Measurements from ENCODE around the gene MRPL39.

MRPL39 gene

DNA sequence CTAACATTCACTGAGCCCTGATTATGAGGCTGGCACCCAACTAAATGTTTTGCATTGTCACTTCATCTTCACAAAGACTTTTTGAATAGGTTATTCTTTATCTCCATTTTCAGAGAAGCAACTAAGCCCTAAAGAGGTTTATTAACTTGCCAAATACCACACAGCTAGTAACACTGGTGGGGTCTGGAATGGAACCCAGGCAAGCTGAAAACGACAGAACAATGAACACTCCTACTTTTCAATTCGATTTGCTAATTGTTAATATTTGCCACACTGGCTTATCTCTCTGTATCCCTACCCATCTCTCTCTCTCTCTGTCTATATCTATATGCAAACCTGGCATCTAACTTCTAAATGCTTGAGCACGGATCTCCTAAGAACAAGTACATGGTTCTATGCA, 40.6 kb downstream of the MRPL39 start:
- no peak for DNase-seq

DNA sequence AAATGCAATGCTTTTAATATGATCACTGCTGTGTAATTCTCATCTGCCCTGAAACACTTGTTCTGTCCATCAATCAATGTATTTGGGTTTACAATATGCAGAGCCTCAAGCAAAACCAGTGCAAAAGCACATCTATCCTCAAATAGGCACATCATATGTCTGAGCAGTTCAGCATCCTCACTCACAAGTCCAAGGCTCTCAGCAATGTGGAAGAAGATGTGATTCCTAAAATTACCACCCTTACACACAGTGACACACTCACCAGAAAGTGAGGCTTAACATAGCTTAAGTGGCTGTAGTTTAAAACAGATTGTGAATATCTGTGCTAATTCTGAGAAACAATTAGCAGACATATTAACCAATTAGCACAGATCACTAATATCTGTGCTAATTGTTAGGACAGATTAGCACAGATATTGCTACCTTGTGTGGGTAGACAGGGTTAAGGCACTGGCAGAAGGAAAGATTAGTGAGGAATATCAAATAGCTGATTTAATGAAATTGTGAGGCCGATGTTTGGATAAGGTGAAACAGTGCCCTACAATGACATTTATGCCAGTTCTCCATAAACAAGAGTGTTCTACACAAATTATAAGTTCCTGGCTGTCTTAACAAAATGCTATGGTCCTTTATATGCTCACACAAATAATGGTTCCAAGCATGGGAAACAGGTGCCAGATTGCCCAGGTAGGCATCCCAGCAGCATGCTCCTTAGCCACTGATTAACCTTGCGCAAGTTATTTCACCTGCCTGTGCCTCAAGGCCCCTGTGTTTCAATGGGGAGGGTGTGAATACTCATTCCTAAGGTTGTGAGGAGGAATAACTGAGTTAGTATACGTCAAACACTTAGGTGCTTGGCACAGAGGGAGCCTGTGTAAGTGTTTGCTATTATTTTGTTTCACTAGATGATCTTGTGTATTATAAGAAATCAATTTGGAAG, 41.7 kb downstream of the MRPL39 start:
- DNase-seq, result no peak

DNA sequence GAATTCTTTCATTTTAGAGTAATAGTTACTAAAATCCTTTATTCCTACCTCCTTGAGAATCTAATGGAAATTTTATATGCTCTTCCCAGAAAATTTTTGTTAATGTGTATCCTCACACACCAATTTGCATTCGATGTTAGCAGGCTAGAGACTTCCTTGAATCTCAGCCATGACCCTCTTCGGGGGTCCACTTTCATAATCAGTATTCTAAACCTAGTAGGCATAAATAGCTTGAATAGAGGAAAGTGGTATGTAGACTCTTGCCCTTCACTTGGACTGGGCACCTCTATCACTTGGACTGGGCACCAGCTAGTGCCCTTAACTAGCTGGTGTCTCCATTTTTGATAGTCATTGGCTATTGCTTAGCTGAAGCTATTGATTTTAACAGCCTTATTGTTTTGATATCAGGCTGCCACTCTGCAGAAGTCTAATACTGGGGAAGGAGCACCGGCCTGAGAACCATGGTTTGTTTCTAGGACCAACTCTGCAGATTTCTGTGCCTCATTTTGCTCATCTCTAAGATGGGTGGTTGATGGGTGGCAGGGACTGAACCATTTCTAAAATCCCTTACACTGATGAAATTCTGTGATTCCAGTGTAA, 42.8 kb downstream of the MRPL39 start:
- no peak for DNase-seq

DNA sequence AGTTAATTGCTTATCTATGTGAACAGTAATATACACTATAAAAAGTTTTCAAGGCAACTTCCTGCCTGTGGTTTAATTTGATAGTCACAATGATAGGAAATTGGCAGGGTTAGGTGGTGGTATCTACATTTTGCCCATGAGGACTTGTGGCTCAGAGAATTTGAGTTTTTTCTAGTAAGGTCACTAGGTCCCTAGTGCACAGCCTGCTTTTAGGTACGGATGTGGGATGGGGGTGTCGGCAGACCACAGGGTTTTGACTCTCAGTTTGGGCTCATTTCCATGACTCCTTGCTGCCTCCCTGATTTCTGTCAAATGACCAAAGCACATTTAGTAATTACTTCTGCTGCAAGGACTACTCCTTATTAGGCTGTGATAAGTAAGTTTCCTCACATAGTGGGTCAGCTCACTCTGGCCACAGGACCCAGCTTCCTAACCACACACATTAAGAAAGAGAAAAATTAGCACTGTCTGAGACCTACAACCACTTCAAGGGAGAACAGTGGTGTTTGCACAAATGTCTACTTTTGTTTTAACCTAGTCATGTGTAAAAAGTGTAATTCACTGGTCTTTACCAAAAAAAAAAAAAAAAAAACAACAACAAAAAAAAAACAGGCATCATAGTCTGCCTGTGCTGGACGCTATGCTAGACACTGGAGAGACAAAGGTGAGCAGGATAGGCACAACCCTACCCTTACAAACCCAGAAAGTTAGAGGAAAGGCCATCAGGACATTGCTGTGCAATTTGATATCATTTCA, 43.7 kb downstream of the MRPL39 start:
- DNase-seq, result peak; percentile 28

DNA sequence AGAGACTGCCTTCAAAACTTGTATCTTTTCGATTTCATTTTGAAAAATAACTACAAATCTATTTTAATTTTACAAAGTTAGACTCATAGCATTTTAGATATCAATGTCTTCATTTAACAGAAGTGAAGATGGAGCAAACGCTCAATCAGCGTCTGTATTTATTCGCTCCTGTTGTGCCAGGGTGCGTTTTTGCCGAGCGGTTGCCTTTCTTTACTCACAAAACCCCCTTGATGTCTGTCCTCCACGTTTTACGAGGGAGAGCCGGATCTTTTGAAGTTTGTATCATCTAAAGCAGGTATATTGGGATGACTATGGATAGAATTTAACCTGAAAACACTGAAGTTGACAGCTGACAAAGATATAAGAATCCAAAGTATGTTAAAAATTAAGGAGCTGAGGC, 44.6 kb downstream of the MRPL39 start:
- no peak for DNase-seq

DNA sequence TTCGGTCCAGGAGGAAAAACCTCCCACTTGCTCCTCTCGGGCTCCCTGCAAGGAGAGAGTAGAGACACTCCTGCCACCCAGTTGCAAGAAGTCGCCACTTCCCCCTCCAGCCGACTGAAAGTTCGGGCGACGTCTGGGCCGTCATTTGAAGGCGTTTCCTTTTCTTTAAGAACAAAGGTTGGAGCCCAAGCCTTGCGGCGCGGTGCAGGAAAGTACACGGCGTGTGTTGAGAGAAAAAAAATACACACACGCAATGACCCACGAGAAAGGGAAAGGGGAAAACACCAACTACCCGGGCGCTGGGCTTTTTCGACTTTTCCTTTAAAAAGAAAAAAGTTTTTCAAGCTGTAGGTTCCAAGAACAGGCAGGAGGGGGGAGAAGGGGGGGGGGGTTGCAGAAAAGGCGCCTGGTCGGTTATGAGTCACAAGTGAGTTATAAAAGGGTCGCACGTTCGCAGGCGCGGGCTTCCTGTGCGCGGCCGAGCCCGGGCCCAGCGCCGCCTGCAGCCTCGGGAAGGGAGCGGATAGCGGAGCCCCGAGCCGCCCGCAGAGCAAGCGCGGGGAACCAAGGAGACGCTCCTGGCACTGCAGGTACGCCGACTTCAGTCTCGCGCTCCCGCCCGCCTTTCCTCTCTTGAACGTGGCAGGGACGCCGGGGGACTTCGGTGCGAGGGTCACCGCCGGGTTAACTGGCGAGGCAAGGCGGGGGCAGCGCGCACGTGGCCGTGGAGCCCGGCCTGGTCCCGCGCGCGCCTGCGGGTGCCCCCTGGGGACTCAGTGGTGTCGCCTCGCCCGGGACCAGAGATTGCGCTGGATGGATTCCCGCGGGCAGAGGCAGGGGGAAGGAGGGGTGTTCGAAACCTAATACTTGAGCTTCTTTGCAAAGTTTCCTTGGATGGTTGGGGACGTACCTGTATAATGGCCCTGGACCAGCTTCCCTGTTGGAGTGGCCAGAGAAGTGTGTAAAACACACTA, 45.3 kb downstream of the MRPL39 start:
- DNase-seq, result peak; percentile 81

DNA sequence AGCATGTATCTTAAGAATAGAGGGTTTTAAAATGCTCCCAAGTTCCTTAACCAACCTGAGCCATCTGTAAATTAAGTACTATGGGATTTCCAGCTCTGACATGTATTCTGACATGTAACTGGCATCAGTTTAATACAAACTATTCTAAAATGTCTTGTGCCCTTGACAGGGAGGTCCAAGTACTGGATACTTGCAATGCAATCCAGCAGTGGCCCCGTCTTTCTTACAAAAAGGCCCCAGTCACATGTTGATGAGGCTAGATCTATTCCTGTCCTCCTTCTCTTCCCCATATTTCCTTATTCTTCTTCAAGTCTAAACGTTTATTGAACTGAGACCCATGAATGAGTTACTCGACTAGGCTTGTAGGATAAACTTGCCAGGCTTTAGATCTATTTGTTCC, 46.4 kb downstream of the MRPL39 start:
- DNase-seq, result no peak

DNA sequence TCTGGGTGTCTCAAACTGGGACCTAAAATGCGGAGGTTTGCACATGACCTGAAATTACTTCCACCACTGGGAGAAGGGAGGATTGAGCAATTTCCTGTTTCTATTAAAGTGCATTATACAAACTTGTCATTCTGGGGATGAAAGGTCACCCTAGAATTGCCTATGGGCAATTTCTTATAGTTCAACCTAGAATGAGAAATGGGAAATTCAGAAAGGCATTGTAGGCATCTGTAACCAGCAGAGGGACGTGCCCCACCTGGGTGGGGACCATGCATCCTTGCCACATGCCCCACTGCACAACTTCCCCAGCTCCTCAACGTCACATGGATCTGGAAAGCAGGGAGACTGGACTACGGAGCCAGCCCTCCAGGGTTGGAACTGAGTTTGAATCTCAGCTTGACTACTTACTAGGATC, 47.0 kb downstream of the MRPL39 start:
- no peak for DNase-seq

DNA sequence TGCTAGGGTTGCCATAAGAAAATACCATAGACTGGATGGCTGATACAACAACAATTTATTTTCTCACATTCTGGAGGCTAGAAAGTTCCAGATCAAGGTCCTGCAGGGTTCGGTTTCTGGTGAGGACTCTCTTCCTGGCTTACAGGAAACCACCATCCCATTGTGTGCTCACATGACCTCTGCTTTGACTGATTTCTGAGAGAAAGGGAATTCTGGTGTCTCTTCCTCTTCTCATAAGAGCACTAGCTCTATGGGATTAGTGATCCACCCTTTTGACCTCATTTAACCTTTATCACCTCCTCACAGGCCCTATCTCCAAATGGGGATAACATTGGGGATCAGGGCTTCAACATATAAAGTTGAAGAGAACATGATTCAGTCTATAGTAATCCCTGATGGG, 47.5 kb downstream of the MRPL39 start:
- no peak for DNase-seq

DNA sequence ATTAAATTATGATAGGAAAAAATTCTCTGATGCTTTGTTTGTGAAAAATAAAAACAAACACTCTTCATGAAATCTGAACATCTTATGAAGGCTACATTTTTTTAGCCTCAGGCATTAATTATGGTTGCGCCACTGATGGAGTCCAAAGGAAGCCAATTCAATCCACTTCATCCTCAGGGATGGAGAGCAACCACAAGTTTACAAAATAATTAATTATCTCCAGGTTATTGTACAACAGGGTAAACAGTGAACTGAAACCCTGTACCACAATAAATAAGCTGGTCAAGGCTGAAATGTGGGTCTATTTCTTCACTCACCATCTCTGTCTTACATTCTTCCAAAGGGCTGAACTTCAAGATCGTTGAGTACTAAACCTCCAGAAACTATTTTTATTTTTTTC, 49.2 kb downstream of the MRPL39 start:
- no peak for DNase-seq

DNA sequence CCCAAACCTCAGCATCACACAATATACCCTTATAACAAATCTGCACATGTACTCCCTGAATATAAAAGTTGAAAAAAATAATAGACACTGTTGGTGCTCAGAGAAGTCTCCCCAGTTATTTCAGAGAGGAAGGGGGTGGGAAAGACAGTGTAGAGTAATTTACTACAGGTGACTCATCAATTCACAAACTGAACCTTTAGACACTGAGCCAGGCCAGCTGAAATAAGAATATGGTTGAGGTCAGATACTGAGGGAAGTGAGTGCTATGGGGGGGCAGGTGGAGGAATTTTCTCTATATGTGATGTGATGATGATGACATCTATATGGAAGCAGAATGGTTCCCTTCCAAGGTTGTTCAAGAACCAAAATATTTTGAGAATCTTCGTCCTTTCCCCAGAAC, 50.1 kb downstream of the MRPL39 start:
- DNase-seq, result no peak

DNA sequence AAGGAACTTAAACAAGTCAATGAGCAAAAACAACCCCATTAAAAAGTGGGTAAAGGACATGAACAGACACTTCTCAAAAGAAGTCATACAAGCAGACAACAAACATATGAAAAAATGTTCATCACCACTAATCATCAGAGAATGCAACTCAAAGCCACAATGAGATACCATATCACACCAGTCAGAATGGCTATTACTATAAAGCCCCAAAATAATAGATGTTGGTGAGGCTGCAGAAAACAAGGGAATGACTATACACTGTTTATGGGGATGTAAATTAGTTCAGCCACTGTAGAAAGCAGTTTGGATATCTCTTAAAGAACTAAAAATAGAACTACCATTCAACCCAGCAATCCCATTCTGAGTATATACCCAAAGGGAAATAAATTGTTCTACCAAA, 51.2 kb downstream of the MRPL39 start:
- DNase-seq, result no peak

DNA sequence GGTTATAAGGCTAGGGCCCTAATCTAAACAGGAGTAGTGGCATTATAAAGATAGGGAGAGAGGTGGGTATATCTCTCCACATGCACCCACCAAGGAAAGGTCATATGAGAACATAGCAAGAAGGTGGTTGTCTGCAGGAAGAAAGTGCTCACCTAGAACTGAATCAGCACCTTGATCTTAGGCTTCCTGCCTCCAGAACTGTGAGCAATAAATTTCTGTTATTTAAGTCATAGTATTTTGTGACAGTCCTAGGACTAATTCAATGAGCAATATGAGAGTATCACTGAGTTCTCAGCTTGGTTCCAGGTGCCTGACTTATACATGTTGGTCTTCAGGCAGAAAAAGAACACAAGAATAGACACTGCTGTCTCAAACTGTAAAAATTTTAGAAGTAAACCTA, 51.8 kb downstream of the MRPL39 start:
- no peak for DNase-seq

DNA sequence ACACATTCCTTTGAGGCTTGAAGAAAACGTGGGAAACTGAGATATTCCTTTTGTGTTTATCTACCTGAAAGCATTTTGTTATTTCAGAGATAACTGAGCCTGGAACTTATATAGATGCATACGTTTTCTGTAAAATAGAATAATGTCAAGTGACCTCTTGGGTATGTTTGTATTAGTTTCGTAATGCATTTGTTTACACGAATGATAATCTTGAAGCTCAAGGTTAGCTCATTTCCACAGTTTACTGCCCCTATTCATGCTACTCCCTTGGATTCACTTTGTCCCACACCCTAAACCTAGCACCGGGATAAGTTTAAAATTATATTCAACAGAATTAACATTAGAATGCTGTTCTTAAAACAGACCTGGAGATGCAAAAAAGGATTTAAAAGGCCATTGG, 54.4 kb downstream of the MRPL39 start:
- DNase-seq, result no peak

DNA sequence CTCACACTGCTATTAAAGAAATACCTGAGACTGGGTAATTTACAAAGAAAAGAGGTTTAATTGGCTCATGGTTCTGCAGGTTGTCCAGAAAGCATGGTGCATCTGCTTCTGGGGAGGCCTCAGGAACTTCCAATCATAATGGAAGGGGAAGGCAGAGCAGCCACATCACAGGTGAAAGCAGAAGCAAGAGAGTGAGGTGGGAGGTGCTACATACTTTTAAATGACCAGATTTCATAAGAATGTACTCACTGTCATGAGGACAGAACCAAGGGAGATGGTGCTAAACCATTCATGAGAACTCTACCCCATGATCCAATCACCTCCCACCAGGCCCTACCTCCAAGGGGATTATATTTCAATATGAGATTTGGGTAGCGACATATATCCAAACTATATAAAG, 55.7 kb downstream of the MRPL39 start:
- DNase-seq, result no peak

DNA sequence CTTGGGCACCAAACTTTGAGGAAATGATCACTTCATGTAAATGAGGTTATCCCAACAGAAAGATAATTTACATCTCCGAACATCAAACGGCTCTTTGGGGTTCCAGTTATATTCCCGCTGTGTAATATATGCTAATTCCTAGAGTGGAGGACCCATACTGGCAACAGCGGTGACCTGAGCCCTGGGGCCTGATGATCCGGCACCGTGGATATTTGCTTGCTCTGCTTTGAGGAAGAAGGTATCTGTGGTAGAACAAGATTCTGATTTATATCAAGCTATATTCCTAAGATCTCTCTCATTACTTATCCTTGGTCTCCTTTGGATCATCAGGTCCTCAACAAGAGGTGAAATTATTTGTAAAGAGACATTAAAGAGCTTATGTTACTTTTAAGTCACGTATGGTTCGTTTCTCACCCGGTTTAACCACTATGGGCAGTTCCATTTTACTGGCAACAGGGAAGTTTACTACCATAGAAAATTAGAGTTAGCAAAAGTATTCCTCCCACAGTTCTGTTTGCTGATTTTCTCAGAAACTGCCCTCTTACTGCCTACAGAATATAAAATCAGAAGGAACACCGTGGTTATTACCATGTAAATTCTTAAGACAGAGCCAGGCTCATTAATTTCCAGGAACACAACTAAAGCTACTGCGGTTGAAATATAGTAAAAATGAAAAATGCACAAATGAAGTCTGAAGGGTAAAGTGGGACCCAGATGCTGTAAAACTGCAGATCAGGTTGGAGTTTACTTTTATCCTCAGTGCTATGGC, 56.7 kb downstream of the MRPL39 start:
- DNase-seq, result no peak

DNA sequence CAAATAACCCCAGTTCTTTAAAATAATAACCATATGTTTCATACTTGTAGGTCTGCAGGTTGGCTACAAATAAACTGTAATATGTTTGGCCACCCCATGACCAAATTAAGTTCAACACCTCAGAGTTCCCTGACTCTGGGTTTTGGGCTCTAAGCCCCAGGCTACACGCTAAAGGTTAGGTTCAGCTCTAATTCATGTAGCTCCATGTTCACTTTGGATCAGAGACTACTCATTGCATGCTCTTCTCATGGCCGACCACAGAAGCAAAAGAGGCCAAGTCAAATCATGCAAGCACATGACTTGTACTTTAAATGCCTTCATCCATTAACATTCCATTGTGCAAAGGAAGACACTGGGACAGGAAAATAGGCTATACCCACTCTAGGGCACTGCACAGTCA, 66.2 kb downstream of the MRPL39 start:
- no peak for DNase-seq

DNA sequence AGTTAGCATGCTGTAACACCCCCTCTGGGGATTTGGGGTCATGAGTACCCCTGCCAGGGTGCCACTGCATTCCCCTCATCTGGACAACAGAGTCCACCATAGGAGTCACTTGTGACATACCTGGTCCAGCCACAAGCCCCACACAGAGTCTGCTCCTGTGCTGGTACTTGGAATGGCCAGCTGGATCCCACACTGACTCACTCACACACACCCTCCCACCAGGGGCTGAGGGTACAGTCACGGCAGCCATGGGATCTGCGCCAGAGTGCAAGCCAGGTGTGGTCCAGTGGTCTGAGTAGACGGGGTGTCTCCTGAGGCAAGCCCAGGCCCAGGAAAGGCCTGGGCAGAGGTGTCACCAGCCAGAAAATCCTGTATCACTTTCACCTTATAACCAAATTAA, 67.7 kb downstream of the MRPL39 start:
- DNase-seq, result no peak

DNA sequence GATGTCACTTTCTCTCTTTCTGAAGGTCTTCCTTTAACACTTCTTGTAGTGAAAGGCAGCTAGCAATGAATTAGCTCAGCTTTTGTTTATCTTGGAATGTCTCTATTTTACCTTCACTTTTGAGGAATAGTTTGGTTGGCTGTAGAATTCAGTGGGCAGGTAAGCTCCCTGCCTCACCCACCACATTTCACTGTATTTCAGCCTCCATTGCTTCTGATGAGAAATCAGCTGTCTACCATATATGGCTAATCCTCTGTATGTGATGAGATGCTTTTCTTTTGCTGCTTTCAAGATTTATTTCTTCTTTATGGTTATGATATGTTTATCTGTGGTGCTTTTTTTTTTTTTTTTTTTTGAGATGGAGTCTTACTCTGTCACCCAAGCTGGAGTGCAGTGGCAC, 70.1 kb downstream of the MRPL39 start:
- DNase-seq, result no peak

DNA sequence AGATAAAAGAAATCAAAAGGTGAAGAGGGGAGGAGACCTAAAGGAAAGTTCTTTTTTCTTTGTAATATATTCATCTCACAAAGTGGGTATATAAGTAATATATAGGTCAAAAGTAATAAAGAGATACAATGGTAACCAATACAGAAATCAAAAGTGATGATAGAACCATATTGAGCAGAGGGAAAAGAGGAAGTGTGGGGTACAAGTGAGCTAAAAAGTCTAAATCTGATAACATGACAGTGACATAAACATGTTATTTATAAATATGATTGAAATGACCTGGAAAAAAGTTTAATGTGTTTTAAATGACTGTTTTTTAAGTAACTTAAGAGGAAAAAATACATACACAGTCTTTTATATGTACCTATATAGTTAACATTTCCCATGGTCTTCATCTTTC, 70.5 kb downstream of the MRPL39 start:
- DNase-seq, result no peak

DNA sequence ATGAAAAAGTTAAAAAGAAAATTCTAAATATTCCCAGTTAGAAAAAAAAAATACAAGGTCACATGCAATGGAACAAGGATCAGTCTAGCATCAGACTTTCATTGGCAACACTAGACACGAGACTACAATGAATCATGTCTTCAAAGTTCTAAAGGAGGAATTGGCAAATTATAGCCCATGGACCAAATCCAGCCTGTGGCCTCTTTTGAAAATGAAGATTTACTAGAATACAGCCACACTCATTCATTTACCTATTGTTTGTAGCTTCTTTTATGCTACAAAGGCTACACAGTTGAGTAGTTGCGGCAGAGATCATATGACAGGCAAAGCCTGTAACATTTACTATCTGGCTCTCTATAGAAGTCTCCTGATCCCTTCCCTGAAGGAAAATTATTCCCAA, 71.4 kb downstream of the MRPL39 start:
- no peak for DNase-seq

Measured in CD4-positive, alpha-beta T cell treated with Interleukin-15 for 1 hour (primary cell).